C4-2B (cell line): ENCODE data around the gene FSTL1.

Experiments used
- H3K27ac ChIP-seq: fragments of 450-650 bp; 2 replicates; pipeline ENCODE4 v1.5.1; 2017
- ZFX ChIP-seq: fragments of 450-650 bp; IDR thresholded peaks from 2 replicates; pipeline ENCODE4 v1.6.1; 2017
- TF ChIP-seq, protein P1 (sequence below): fragments of 450-650 bp; conservative IDR thresholded peaks from 2 replicates; pipeline ENCODE4 v1.5.1; 2017; ENCODE audit warnings: mild to moderate bottlenecking

The FSTL1 gene

DNA sequence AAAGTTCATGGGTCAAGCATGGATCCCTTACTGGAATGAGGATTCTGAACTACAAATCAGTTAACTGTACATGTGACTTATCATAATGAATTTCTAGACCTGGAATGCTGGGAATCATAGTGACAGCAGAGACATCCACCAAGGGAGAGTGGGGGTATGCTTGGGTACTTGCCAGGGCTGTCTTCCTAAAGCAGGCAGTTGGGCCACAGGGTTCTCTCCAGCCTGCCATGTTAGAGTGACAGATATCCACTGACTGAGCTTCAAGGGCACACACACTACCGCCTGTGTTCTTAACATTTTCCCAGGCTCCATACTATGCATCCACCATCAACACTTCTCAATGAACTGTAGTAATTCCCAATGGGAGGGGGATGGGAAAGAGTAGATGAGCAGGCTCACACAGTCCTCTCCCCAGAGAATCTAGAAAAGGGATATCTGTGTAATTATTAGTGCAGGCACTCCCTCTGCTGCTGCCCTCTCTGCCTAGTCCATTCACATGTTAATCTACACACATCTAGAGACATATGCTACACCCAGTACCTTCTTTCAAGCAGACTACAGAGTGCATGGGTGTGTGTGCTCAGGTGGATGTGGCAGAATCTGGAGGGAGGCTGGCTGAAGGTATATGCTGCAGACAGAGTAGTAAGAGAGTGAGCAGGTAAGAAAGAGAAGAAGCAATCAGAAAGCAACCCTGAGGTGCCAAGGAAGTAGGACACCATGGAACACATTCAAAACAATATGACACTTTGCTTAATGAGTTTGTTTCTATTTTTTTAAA is 3.7 kb downstream of the FSTL1 start:
- peak overlapping the region; percentile 5; the same call in 1 of the 2 replicates for H3K27ac ChIP-seq
- TF ChIP-seq, protein P1, sequence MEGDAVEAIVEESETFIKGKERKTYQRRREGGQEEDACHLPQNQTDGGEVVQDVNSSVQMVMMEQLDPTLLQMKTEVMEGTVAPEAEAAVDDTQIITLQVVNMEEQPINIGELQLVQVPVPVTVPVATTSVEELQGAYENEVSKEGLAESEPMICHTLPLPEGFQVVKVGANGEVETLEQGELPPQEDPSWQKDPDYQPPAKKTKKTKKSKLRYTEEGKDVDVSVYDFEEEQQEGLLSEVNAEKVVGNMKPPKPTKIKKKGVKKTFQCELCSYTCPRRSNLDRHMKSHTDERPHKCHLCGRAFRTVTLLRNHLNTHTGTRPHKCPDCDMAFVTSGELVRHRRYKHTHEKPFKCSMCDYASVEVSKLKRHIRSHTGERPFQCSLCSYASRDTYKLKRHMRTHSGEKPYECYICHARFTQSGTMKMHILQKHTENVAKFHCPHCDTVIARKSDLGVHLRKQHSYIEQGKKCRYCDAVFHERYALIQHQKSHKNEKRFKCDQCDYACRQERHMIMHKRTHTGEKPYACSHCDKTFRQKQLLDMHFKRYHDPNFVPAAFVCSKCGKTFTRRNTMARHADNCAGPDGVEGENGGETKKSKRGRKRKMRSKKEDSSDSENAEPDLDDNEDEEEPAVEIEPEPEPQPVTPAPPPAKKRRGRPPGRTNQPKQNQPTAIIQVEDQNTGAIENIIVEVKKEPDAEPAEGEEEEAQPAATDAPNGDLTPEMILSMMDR = no peak
- no peak for TF ChIP-seq ZFX

DNA sequence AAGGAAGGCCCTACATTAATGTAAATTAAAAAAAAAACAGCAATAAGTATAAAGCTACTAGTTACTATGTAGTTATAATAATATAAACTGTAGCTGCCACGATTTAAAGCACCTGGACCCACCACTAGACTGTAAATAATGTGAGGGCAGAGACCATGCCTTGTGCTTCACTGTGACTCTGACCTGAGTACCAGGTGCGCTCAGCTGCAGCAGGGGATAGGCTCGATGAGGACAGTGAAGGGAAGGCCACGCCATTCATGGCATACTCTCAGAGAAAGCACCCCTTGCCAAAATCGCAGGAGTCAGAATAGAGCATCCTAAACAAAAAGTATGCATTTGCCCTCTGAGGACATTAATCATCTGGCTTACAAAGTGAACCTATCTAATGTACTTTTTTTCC is 5.1 kb downstream of the FSTL1 start:
- no peak for TF ChIP-seq ZFX
- TF ChIP-seq, protein P1 = no peak
- no peak overlapping the region for H3K27ac ChIP-seq

DNA sequence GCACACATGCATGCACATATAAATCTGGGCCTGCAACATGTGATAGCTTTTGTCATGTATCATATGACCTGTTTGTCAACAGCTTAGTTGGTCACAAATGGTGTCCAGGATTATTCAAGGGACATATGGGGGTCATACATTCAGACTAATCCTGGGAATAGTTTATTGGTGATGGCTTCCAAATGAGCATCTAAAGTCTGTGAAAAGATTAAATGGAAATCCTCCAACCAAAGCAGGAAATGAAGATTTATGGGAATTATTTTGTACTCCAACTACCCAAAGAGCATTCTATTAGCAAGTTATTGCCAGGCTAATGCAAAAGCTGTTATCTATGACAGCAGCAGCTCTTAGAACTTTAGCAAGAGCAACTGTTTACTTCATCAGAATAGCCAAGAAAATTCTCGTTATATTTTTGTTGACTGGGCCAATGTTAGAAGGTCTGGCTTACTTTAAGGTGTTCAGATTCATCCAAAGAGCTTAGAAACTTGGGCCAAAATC is 7.1 kb downstream of the FSTL1 start:
- no peak overlapping the region for H3K27ac ChIP-seq
- TF ChIP-seq ZFX = no peak
- TF ChIP-seq, protein P1 = no peak

DNA sequence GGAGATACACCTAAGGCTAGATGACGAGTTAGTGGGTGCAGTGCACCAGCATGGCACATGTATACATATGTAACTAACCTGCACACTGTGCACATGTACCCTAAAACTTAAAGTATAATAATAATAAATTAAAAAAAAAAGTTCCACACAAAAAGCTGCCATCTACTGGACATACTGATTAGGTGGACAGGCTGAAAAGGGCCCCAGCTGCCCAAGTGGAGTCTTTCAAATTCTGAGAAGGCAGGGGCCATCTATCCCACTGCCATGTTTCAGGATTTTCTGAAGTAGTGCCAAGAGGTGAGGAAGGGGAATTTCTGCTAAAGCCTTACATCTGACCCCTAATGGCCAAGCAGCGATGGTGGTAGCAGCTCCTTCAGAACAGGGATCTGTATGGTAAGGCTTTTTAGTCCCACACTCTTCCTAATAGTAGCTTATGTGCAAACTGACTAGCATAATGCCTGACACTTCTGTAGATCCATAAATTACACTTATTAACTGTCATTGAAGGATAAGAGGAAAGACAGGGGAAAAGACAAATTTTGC is 7.7 kb downstream of the FSTL1 start:
- H3K27ac ChIP-seq = no peak overlapping the region
- no peak for TF ChIP-seq ZFX
- TF ChIP-seq, protein P1 = peak; percentile 39

DNA sequence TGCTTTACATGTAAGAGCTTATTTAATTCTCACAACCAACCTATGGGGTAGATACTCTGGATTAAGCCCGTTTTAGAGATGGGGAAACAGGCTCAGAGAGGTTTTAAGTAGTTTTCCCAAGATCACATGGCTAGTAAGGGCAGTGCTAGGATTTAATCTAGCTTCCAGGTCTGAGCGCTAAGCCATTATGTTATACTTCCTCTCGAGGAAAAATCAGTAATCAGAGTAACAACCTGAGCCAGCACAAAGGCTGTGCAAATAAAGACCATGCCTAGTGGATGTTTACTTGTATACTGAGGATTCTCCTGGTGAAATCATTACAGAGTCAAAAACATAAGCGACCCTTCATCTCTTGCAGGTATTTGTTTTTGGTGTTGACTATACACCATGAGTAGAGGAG is 9.0 kb downstream of the FSTL1 start:
- TF ChIP-seq, protein P1 = no peak
- no peak for TF ChIP-seq ZFX
- H3K27ac ChIP-seq = peak overlapping the region; percentile 8; the same call in 1 of the 2 replicates

DNA sequence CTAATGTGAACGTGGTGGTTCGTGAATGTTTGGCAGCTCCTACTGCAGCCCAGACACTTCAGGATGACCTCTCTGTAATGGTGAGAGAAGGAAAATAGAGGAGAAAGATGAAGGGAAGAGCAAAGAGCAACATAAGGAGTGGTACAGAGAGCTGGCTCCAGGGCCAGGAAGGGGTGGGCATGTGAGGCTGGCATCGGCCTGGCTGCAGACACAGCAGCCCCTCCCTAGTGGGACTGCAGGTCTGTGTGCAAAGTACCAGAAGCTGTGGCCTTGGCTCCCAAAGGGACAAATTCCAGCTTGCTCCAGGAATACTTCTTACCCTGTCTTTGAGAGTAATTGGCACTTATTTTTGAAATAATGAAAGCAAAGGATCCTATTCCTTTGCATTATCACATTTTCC is 10.0 kb downstream of the FSTL1 start:
- H3K27ac ChIP-seq = no peak overlapping the region

More for the DNA sequence above, 10.0 kb downstream of the FSTL1 start:
- TF ChIP-seq, protein P1 = no peak
- TF ChIP-seq ZFX = no peak
